ENCODE measurements around the gene METTL8.

METTL8 gene

GRCh38 chr2:171433763-171434012, at the start of gene METTL8:
METTL8 (minus strand) TSS chr2:171433990; CDS start chr2:171392185, 41,805 bp downstream.
- DNase-seq: peak in 1 of 56 donors; percentile 42

- DNase-seq: no peak
Observed at GRCh38 chr2:171482877-171483276, 49.1 kb upstream of the METTL8 start.

- DNase-seq: no peak
Observed at GRCh38 chr2:171482308-171482707, 48.5 kb upstream of the METTL8 start.

GRCh38 chr2:171480908-171481307, 47.1 kb upstream of the METTL8 start:
- no peak for DNase-seq

- no peak for DNase-seq
Observed at GRCh38 chr2:171479154-171479814, 45.5 kb upstream of the METTL8 start.

- DNase-seq: no peak
Observed at GRCh38 chr2:171478345-171478744, 44.6 kb upstream of the METTL8 start.

- DNase-seq: no peak
Observed at GRCh38 chr2:171475979-171476378, 42.2 kb upstream of the METTL8 start.

GRCh38 chr2:171470129-171470528, 36.3 kb upstream of the METTL8 start:
- DNase-seq: no peak

- no peak for DNase-seq
Observed at GRCh38 chr2:171469176-171469575, 35.4 kb upstream of the METTL8 start.

GRCh38 chr2:171460537-171460936, 26.7 kb upstream of the METTL8 start:
- no peak for DNase-seq

GRCh38 chr2:171459498-171459897, 25.7 kb upstream of the METTL8 start:
- no peak for DNase-seq

- DNase-seq: no peak
Observed at GRCh38 chr2:171452773-171453172, 19.0 kb upstream of the METTL8 start.

GRCh38 chr2:171451074-171451473, 17.3 kb upstream of the METTL8 start:
- DNase-seq: no peak

- no peak for DNase-seq
Observed at GRCh38 chr2:171447675-171448074, 13.9 kb upstream of the METTL8 start.

- no peak for DNase-seq
Observed at GRCh38 chr2:171441470-171441869, 7.7 kb upstream of the METTL8 start.

- no peak for DNase-seq
Observed at GRCh38 chr2:171436307-171436706, 2.5 kb upstream of the METTL8 start.

GRCh38 chr2:171434013-171434989, 511 bp upstream of the METTL8 start, which contains the start of gene DCAF17:
DCAF17 (plus strand) TSS chr2:171434226; CDS start chr2:171434578, 352 bp downstream.
- peak; percentile 72 to 97 (median 93) for DNase-seq

- DNase-seq: peak in 3 of 56 donors; percentile 4 to 11 (median 6)
Observed at GRCh38 chr2:171432969-171433762, 624 bp downstream of the METTL8 start.

- DNase-seq: no peak
Observed at GRCh38 chr2:171432206-171432968, 1.4 kb downstream of the METTL8 start.

- no peak for DNase-seq
Observed at GRCh38 chr2:171431677-171432167, 2.1 kb downstream of the METTL8 start.

Measured in amygdala (tissue), 56 donors.